Kidney glomerular epithelial cell (primary cell): ENCODE results near the gene ZNF609.

Source experiments
- DNase-seq: peaks from one replicate; lab custom pipeline; 2025; lab: John Stamatoyannopoulos, UW

ZNF609 gene

DNA sequence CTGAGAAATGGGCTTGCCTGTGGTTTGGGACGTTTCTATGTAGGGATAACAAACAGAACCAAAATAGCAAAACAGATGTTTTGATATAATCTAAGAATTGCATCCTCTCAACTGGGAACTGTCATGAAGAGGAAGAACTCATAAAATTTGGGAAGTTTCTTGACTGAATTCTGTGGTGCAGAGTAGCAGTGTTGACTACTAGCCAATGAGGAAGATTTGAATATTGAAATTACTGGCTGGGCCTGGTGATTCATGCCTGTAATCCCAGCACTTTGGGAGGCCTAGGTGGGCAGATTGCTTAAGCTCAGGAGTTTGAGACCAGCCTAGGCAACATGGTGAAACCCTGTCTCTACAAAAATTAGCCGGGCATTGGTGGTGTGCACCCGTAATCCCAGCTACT lies 42.2 kb downstream of the ZNF609 start:
- DNase-seq, result no peak

DNA sequence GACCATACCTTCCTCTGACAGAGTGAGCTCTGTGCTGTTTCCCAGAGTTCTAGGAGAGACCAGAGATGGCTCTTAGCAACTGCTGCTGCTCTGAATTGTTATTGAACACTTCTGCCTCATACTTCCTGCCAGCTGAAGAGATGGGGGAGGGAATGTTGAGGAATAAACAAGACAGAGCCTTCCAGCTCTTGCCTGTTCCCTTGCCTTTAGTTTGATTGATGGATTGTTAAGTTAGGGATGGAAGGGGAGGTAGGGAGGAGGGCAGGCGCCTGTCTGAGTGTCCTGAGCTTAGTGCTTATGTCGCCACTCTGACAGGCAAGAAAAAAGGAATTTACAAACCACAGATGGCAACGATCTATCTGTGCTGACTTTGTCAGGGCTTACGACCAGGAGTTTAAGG lies 42.8 kb downstream of the ZNF609 start:
- peak; percentile 30 for DNase-seq

DNA sequence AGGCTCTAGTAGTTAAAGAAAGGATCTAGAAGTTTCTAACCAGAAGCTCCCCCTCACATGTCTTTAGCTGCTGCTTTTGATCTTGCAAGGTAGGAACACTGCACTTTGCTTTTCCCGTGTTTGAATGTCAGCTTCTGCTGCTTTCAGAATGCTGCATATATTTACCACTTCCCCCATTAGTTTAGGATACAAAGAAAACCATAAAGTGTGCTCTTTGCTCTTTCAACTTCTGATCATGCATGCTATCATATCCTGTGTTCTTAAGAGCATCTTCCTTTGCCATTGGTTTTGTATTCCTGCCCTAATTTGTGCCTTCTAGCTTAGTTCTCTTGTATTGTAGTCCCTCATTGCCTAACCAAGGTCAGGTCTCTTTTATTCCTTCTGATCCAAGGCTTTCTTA lies 43.3 kb downstream of the ZNF609 start:
- no peak for DNase-seq

DNA sequence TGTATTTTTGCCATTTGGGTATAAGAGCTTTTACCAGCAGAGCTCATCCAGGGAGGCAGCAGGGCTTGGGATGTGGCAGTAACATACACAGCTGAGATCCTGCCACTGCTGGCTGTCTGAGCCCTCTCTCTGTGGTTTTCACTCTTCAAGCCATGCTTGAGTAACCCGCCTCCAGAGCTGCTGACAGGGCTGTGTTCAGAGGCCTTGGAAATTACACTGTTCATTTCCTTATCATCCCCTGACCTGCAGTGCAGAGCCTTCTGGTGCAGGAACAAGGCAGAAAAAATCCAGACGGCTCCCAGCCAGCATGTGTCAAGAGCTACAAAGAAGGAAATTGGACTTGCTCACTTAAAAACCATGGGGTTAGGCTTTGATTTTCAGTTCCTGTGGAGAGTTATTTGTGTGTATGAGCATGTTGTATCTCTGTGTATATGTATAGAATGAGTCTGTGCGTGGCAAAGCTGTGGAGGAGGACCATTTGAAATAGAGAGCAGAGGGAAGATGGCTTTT lies 47.0 kb downstream of the ZNF609 start:
- DNase-seq, result peak; percentile 90

DNA sequence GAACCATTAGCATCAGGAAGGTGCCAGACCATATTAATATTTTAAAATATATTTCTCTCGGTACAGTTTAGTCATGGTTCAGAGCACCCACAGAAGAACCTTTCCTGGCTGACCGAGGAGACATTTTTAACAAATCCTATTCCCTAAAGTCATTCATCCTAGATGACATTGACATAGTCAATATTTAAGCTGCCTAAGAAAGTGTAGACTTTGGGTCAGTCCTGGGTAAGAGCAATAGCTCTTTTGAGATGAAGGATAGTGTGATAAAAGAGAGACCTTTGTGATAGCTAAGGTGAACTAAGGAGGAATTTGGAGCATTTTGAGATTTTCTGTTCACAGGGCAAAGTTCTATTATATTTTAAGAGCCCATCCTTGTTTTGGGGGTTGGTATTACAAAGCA lies 47.5 kb downstream of the ZNF609 start:
- DNase-seq, result no peak

DNA sequence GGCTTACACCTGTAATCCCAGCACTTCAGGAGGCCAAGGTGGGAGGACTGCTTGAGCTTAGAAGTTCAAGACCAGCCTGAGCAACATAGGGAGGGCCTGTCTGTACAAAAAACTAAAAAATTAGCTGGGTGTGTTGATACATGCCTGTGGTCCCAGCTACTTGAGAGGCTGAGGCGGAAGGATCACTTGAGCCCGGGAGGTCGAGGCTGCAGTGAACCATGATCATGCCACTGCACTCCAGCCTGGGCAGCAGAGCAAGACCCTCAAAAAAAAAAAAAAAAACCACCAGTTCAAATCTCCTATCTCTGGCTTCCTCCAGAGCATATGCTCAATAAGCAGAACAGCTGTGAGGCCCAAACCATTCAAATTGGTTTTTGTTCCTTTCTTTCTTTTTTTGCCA lies 53.4 kb downstream of the ZNF609 start:
- no peak for DNase-seq

DNA sequence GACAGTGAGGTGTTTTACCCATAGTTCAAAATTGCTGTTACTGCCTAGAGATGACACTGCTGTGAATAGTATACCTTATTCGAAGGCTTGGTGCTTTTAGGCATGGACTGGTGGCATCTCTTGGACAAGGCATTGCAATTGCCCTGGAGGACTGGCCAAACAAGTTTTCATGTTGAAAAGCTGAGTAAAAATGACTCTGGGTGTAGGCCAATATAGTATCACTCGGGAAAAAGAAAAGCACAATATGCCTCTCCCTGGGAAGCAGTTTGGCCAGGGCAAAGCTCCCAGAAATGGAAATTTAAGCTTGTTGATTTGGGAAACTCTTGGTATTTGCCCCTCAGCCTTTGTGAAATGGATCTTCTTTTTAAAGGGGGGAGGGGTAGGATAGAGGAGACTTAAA lies 54.8 kb downstream of the ZNF609 start:
- no peak for DNase-seq

DNA sequence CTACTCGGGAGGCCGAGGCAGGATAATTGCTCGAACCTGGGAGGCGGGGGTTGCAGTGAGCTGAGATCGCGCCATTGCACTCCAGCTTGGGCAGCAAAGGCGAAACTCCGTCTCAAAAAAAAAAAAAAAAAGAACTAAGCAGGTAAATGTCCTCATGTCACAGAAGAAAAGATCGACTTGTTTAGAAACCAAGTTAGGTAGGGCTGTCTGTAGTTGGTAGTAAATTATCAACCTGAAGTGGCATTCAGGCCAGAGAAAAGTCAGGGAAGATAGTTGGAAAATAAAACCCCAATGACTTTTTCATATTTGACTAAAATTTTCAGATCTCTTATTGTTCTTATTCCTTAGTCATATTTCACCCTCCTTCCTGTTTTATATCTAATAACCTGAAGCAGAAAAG lies 55.4 kb downstream of the ZNF609 start:
- DNase-seq, result no peak

DNA sequence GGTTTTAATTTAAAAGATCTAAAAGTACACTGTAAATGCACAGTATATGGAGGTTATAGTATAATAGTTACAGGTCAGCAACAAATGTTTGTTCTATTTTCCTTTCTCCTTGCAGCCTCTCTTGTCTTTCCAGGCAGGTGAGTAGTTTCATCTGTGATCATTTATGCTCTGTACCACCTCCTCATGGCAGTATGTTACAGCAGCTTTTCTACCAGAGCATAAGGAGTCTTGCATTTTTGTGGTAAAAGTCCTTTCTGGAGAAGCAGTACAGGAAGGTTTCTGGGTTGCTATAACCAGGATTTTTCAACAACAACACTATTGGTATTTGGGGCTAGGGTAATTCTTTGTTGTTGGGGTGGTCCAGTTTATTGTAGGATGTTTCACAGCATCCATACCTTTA lies 59.5 kb downstream of the ZNF609 start:
- no peak for DNase-seq

DNA sequence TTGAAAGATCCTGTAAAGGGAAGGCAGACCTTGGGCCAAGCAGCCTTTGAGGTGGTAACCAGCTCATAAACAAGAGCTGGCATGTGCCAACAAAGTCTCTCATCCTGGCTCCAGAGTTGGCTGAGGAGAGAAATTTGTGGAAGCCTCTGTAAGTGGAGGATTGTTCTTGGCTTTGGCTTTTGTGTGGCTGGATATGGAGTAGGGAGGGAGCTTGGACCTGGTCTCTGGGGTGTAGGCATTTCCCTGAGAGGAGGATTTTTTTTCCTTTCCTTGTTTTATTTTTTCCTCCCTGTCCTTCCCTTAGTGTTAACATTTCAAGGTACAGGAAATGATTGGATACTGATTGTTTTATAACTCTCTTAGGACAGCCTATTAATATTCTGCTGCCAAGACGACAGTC lies 60.8 kb downstream of the ZNF609 start:
- DNase-seq, result no peak

DNA sequence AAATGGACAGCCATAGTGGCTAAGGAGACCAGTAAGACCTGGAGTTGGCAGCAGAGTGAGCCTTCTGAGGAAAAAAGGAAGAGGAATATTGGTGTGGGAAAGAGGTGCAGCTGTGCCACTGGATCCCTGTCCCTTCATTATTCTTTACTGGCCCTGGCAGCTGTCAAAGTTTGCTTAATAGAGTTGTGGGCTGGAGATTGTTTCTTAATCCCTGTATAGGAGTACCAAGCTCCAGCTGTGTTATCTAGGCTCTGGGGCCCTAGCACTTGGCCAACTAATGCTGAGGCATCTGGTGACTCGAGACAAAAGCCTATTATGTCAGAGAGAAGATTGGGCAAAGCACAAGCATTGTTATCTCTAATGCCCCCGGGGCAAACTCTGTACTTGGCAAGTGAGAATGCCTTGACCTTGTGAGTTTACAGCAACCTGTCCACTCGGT lies 61.4 kb downstream of the ZNF609 start:
- DNase-seq, result no peak

DNA sequence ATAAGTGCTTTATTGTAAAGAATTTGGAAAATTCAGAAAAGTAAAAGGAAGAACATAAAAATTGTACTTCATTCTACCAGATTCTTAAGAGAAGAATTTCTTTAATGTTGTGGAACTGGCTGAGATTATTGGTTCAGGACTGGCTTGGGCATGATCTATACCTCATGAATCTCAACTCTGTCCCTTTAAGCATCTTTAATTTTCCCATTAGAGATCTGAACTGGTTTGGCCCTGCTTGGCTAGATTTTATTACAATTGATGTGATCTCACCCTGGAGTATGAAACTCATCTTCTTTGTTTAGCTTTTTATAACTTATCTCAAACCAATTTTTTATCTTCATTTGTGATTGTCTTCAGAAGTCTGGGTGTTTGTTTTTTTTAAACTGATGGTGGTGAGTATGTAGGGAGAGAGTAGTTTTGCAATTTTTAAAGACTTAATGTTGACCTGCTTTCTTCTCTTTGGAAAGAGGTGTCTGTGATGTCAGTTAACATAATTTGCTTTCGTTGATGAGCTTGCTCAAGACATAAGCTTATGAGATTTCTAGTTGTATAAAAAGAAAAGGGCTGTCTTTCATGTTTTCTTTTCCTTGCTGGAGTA lies 61.9 kb downstream of the ZNF609 start:
- no peak for DNase-seq

DNA sequence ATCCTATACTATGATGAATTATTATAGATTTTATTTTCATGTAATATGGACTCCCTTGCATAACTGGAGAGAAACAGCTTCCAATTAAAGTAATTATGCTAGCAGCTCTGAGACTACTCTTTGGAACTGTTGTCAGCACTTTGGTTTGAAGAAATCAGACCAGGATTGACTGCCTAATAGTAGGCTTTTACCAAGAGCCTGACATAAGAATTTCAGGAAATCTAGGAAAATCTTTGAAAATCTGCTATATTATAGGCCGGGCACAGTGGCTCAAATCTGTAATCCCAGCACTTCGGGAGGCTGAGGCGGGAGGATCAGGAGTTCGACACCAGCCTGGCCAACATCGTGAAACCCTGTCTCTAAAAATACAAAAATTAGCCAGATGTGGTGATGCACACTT lies 62.9 kb downstream of the ZNF609 start:
- no peak for DNase-seq

DNA sequence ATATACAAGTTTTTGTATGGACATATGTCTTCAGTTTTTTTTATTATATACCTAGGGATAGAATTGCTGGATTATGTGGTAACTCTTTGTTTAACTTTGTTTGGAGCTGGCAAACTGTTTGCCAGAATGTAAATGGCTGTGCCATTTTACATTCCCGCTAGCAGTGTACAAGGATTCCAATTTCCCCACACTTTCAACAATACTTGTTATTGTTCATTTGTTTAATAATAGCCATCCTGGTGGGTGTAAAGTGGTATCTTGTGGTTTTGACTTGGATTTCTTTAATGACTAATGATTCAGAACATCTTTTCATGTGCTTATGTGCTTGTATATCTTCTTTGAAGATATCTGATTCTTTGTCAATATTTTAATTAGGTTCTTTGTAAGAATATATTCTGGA lies 64.4 kb downstream of the ZNF609 start:
- no peak for DNase-seq

DNA sequence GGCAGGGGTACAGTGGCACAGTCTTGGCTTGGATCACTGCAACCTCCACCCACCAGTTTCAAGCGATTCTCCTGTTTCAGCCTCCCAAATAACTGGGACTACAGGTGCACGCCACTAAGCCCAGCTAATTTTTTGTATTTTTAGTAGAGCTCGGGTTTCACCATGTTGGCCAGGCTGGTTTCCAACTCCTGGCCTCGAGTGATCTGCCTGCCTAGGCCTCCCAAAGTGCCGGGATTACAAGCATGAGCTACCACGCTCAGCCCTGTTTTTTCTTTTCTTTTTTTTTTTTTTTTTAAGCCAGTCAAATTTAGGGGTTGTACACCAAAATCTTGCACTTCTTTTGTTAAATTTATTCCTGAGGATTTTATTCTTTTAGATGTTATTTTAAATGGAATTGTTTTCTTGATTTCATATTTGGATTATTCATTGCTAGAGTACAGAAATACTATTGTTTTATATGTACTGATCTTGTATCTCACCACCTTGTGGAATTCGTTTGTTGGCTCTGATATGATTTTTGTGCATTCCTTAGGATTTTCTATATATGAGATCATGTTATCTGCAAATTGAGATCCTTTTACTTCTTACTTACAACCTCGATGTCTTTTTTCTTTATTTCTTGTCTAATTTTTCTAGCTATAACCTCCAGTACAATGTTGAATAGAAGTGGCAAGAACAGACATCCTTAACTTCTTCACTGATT lies 65.6 kb downstream of the ZNF609 start:
- DNase-seq, result no peak

DNA sequence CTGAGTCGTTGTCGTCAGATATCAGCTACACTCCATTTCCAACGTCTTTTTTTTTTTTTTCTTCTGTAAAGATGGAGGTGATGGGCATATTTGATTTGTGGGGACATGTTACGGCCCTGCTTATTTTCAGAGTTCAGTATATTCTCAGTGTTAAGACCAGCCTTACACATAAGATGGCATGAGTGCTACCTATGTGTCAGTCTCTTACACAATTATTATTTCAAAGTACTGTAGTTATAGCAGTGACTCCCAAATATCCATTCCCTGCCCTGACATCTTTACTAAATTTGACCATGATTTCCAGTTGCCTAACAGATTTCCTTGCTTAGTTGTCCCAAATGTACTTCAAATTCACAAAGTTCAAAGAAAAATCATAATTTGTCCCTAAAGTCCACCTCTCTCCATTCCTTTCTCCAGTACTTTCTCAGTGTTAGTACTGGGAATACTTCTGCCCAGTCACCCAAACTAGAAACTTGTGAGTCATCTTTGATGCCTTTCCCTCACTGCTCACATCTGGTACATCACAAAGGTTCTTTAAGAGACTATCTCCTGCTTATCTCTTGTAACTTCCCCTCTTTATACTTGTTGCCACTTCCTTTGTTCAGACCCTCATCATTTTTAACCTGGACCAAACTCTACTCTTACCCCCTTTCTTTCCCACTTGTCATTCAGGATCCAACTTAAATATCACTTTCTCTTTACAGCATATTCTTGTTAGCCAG lies 67.0 kb downstream of the ZNF609 start:
- DNase-seq, result peak; percentile 28

DNA sequence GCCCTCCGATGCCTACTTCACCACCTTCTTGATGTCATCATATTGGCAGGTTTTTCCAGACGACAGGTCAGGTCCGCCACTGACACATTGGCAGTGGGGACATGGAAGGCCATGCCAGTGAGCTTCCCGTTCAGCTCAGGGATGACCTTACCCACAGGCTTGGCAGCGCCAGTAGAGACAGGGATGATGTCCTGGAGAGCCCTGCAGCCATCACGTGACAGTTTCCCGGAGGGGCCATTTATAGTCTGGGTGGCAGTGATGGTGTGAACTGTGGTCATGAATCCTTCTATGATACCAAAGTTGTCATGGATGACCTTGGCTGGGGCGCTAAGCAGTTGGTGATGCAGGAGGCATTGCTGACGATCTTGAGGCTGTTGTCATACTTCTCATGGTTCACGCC lies 68.5 kb downstream of the ZNF609 start:
- no peak for DNase-seq

DNA sequence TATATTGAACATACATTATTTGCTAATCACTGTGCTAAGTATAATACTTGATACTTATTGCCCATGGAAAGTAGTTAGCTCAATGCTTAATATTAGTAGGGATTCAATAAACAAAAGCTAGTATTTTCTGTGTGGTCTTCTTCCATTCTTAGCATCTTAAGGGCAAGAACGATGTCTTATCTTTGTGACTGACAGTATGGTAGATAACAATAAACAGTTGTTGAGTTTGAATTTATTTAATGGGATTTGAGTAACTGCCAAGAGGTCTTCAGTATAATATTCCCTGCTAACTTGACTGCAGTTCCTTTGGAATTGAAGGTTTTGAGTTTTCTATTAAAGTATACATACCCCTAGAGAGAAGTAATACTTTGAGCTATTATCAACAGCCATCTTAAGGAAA lies 70.1 kb downstream of the ZNF609 start:
- DNase-seq, result no peak

DNA sequence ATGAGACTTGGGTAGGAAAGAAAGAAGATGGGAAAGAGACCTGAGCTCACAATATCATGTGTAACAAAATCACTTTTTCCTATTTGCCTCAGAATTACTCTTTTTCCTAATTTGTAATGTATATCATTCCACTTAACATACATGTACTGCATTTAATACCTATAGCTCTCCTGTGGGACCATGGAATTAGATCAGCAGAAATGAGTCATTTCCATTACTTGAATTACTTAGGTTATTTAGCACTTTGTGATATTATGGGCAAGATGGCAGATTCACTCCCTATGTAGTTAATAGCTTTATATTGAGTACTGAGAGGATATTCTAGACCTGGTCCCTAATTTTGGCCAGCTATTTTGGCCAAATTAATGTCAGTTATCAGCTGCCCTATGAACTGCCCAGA lies 70.5 kb downstream of the ZNF609 start:
- DNase-seq, result no peak

DNA sequence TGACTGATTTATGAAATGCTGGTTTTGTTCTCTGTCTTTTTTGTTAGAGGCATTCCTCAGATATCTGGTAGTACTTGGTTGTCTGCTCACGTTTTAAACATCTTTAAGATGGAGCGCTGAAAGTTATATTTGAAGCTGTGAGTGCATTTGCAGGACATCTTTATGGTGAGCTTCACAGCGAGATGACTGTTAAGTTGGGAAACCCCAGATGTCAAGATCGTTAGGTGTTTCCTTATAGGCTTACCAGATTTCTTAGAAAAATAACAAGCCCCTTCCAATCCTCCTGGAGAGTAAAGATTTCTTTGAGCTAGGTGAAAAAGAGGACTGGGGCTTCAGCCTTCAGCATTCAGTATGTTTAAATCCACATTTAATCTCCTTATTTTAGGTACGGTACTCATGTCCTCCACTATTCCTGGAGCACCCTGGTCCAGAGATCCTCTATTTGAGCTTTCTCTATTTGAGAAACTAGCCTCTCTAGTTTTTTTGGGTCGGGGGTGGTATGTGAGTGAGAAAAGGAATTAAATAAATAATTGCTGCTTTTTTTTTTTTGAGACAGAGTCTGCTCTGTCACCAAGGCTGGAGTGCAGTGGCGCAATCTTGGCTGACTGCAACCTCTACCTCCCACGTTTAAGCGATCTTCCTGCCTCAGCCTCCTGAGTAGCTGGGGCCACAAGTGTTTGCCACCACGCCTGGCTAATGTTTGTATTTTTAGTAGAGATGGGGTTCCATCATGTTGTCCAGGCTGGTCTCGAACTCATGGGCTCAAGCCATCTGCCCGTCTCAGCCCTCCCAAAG lies 72.3 kb downstream of the ZNF609 start:
- no peak for DNase-seq

DNA sequence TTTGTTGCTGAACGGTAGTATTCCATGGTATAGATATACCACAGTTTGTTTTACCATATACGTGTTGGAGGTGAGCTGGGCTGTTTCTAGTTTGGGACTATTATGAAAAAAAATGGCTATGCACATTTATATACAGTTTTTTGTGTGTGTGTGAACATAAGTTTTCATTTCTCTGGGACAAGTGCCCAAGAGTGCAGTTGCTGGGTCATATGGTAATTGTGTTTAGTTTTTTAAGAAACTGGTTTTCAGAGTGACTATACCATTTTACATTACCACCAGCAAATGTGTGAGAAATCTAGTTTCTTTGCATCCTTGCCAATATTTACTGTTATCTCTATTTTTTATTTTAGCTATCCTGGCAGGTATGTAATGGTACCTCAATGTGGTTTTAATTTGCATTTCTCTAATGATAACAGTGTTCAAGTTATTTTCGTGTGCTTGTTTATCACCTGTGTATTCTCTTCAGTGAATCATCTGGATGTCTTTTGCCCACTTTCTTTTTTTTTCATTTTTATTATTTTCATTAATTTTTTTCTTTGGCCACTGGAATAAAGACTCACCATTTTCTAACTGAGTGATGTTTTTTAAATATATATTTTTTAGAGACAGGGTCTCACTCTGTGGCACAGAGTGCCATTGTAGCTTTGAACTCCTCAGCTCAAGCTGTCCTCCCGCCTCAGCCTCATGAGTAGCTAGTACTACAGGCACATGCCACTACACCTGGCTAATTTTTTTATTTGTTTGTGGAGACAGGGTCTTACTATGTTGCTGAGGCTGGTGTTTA lies 75.3 kb downstream of the ZNF609 start:
- DNase-seq, result peak; percentile 57
